Measurements from ENCODE around the gene INIP. TPM values are rescaled to one million over a fixed set of nuclear protein-coding genes. Genes with fewer than 3 reads are reported as not detected.

INIP gene
- total and polyA plus RNA-seq, 2 experiments from 2014 or later, result 18.5 to 33.4 TPM

GRCh38 chr9:112699230-112699629 lies 18.7 kb downstream of the INIP start:
- Histone ChIP-seq H3K4me1 (ENCODE audit: insufficient read depth) (no peaks in the 10 kb centered on the region), H3K27me3 (replicated peaks; ENCODE audit: insufficient read depth) (no peaks in the 10 kb centered on the region)

DNA sequence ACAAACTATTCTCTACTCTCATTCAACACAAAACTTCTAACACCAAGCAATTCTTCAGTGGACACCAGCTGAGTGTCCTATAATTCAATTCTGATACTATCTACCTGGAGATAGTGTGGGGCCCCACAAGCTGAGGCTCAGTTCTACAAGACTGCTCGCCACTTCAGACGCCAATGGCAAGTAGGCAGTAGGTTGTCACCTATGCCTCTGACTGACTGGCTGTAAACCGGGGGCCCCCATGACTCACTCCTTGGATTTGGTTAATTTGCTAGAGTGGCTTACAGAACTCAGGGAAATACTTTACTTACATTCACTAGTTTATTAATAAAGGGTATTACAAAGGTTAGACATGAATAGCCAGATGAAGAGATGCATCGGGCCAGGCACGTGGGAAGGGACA lies 21.5 kb downstream of the INIP start:
- Histone ChIP-seq H3K4me1 (ENCODE audit: insufficient read depth) (no peaks in the 10 kb centered on the region), H3K27me3 (replicated peaks; ENCODE audit: insufficient read depth) (no peaks in the 10 kb centered on the region), H3K27ac (no peak overlapping the region), H3K9me2 (ENCODE audit: insufficient read depth) (no peaks in the 10 kb centered on the region), H4K20me1 (ENCODE audit: insufficient read depth) (no peaks in the 10 kb centered on the region), H3K36me3 (ENCODE audit: low read depth) (0 out of 2 replicates have a peak, but pooled peaks cover 3% of the 10 kb centered on the region), H2AFZ (no peak overlapping the region), H3K9ac (no peak overlapping the region), H3K4me2 (ENCODE audit: unreplicated experiment) (no peak overlapping the region), H3K79me2 (ENCODE audit: insufficient read depth) (peaks cover 22% of the 10 kb centered on the region; the same call in 1 of the 2 replicates), H3K4me3 (no peak overlapping the region), H3K9me3 (ENCODE audit: low read depth) (no peaks in the 10 kb centered on the region), H3F3A (ENCODE audit: insufficient read depth) (no peaks in the 10 kb centered on the region)
- WGBS, 2 experiments (ENCODE audit: low coverage in 1 of 2, low lambda C conversion rate in 2 of 2, missing lambda C conversion rate in 2 of 2), result 94 to 96% methylated on average over 5 of the region's 5 CpGs
- no peak for TF ChIP-seq EZH2phosphoT487 (IDR thresholded peaks at IDR 0.05; ENCODE audit: insufficient read depth, low read depth)
- TF ChIP-seq EZH2 (IDR thresholded peaks at IDR 0.05; ENCODE audit: insufficient read depth, poor library complexity, severe bottlenecking), result no peak
- no peak for DNase-seq
- in situ Hi-C loops (cut with MboI), result no loop called here

More at GRCh38 chr9:112699230-112699629, 18.7 kb downstream of the INIP start:
- Histone ChIP-seq H3K79me2 (ENCODE audit: insufficient read depth) (peaks cover 40% of the 10 kb centered on the region; the same call in 1 of the 2 replicates), H3K9me2 (ENCODE audit: insufficient read depth) (no peaks in the 10 kb centered on the region), H3K27ac (no peak overlapping the region), H3K4me3 (no peak overlapping the region), H3K9me3 (ENCODE audit: low read depth) (no peaks in the 10 kb centered on the region), H4K20me1 (ENCODE audit: insufficient read depth) (no peaks in the 10 kb centered on the region), H3K36me3 (ENCODE audit: low read depth) (0 out of 2 replicates have a peak, but pooled peaks cover 3% of the 10 kb centered on the region), H3F3A (ENCODE audit: insufficient read depth) (no peaks in the 10 kb centered on the region), H3K9ac (no peak overlapping the region), H3K4me2 (ENCODE audit: unreplicated experiment) (no peak overlapping the region), H2AFZ (no peak overlapping the region)
- TF ChIP-seq EZH2 (IDR thresholded peaks at IDR 0.05; ENCODE audit: insufficient read depth, poor library complexity, severe bottlenecking) (no peak), EZH2phosphoT487 (IDR thresholded peaks at IDR 0.05; ENCODE audit: insufficient read depth, low read depth) (no peak)
- 97 to 98% methylated on average over 5 of the region's 5 CpGs for WGBS, 2 experiments (ENCODE audit: low coverage in 1 of 2, low lambda C conversion rate in 2 of 2, missing lambda C conversion rate in 2 of 2)
- in situ Hi-C loops (cut with MboI), result no loop called here
- DNase-seq, result no peak

- H3K4me3 ChIP-seq, result no peak overlapping the region
- no peak overlapping the region for H3K27ac ChIP-seq
- no peak for TF ChIP-seq EZH2 (IDR thresholded peaks at IDR 0.05; ENCODE audit: insufficient read depth, poor library complexity, severe bottlenecking)
- TF ChIP-seq EZH2phosphoT487 (IDR thresholded peaks at IDR 0.05; ENCODE audit: insufficient read depth, low read depth), result no peak
- H4K20me1 ChIP-seq (ENCODE audit: insufficient read depth), result no peaks in the 10 kb centered on the region
- H3K79me2 ChIP-seq (ENCODE audit: insufficient read depth), result peaks cover 22% of the 10 kb centered on the region; the same call in 1 of the 2 replicates
- no peak overlapping the region for H3K4me2 ChIP-seq (ENCODE audit: unreplicated experiment)
- no peak for DNase-seq
- no peak overlapping the region for H2AFZ ChIP-seq
- 97% methylated on average over 4 of the region's 4 CpGs for WGBS, 2 experiments (ENCODE audit: low coverage in 1 of 2, low lambda C conversion rate in 2 of 2, missing lambda C conversion rate in 2 of 2)
- H3F3A ChIP-seq (ENCODE audit: insufficient read depth), result no peaks in the 10 kb centered on the region
- no peaks in the 10 kb centered on the region for H3K9me3 ChIP-seq (ENCODE audit: low read depth)
- no peaks in the 10 kb centered on the region for H3K9me2 ChIP-seq (ENCODE audit: insufficient read depth)
- 0 out of 2 replicates have a peak, but pooled peaks cover 7% of the 10 kb centered on the region for H3K36me3 ChIP-seq (ENCODE audit: low read depth)
- no peaks in the 10 kb centered on the region for H3K27me3 ChIP-seq (replicated peaks; ENCODE audit: insufficient read depth)
- in situ Hi-C loops (cut with MboI), result no loop called here
- H3K4me1 ChIP-seq (ENCODE audit: insufficient read depth), result no peaks in the 10 kb centered on the region
- no peak overlapping the region for H3K9ac ChIP-seq
Measured at GRCh38 chr9:112694706-112695555, 23.0 kb downstream of the INIP start.

- H3F3A ChIP-seq (ENCODE audit: insufficient read depth), result no peaks in the 10 kb centered on the region
- TF ChIP-seq EZH2phosphoT487 (IDR thresholded peaks at IDR 0.05; ENCODE audit: insufficient read depth, low read depth) (no peak), EZH2 (IDR thresholded peaks at IDR 0.05; ENCODE audit: insufficient read depth, poor library complexity, severe bottlenecking) (no peak)
- no peak overlapping the region for H3K9ac ChIP-seq
- no peaks in the 10 kb centered on the region for H3K27me3 ChIP-seq (replicated peaks; ENCODE audit: insufficient read depth)
- no peak overlapping the region for H3K4me3 ChIP-seq
- in situ Hi-C loops (cut with MboI), result no loop called here
- H4K20me1 ChIP-seq (ENCODE audit: insufficient read depth), result no peaks in the 10 kb centered on the region
- H3K27ac ChIP-seq, result no peak overlapping the region
- no peaks in the 10 kb centered on the region for H3K4me1 ChIP-seq (ENCODE audit: insufficient read depth)
- DNase-seq, result no peak
- H3K79me2 ChIP-seq (ENCODE audit: insufficient read depth), result no peaks in the 10 kb centered on the region
- H2AFZ ChIP-seq, result no peak overlapping the region
- H3K9me2 ChIP-seq (ENCODE audit: insufficient read depth), result no peaks in the 10 kb centered on the region
- H3K9me3 ChIP-seq (ENCODE audit: low read depth), result no peaks in the 10 kb centered on the region
- H3K4me2 ChIP-seq (ENCODE audit: unreplicated experiment), result no peak overlapping the region
- peaks cover 21% of the 10 kb centered on the region; the same call in 1 of the 2 replicates for H3K36me3 ChIP-seq (ENCODE audit: low read depth)
- 88 to 93% methylated on average over 6 of the region's 6 CpGs for WGBS, 2 experiments (ENCODE audit: low coverage in 1 of 2, low lambda C conversion rate in 2 of 2, missing lambda C conversion rate in 2 of 2)
Measured at GRCh38 chr9:112689161-112689740, 28.7 kb downstream of the INIP start.

All from GM23248 (cell line).